B cell (primary cell): ENCODE results near the gene FAM120A.

Experiments used
- CTCF ChIP-seq: fragments of 200-600 bp; IDR thresholded peaks from one replicate; pipeline ENCODE4 v1.8.0; 2022; ENCODE audit warnings: antibody characterized with exemption, mild to moderate bottlenecking
- EZH2 ChIP-seq: IDR thresholded peaks from 2 replicates; pipeline ENCODE4 v1.6.1; 2012; ENCODE audit warnings: borderline replicate concordance, low read depth, mild to moderate bottlenecking, moderate library complexity, low read length; ENCODE audit not compliant: insufficient read depth, poor library complexity, severe bottlenecking

DNA sequence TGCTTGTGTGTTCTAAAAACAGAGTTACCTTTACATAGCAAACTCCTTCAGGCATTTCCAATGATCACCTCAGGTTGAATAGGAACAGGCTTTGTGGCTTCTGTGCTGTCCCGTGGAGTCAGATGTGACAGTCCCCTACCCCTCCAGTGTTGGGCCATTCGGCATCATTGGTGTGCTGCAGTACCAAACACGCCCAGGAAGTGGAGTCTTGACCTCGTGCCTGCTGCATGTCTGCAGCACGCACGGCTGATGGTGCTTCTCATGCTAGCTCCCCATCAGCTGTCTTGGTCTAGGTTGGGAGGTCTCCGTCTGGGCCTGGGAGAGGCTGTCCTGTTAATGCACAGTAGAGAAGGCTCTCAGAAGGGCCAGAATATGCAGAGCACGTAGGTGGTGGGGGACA, 82.4 kb downstream of the FAM120A start:
- TF ChIP-seq EZH2 (no peak), CTCF (no peak)
